Liver (tissue), 9 donors: Measurements from ENCODE around the gene TM4SF1. TPM values are rescaled to one million over a fixed set of nuclear protein-coding genes. Genes with fewer than 3 reads are reported as not detected.

Experiments used
- DNase-seq: peaks from one replicate; pipeline ENCODE4 v3.0.0-alpha.2; 2017; ENCODE audit warnings: low spot score
- H3K27ac ChIP-seq, 2 donors: one replicate each; pipeline ENCODE4 v1.7.0; 2013; ENCODE audit warnings: inconsistent platforms in 2 of 2, low read length in 2 of 2, control low read depth in 1 of 2, low read depth in 1 of 2, mild to moderate bottlenecking in 1 of 2
- H3K27me3 ChIP-seq, 4 donors: one replicate each; pipeline versions ENCODE4 v1.6.1 to v1.7.0; 2013; ENCODE audit warnings: low read length in 3 of 4, inconsistent platforms in 1 of 4, mild to moderate bottlenecking in 1 of 4, moderate library complexity in 1 of 4; ENCODE audit not compliant: control insufficient read depth in 4 of 4, insufficient read depth in 4 of 4
- H3K36me3 ChIP-seq, 4 donors: one replicate each; pipeline versions ENCODE4 v1.6.1 to v1.7.0; 2013; ENCODE audit warnings: low read length in 3 of 4, mild to moderate bottlenecking in 3 of 4, low read depth in 1 of 4, moderate library complexity in 1 of 4; ENCODE audit not compliant: control insufficient read depth in 4 of 4, insufficient read depth in 3 of 4
- H3K4me1 ChIP-seq, 4 donors: one replicate each; pipeline versions ENCODE4 v1.6.1 to v1.7.0; 2013; ENCODE audit warnings: low read length in 3 of 4, mild to moderate bottlenecking in 3 of 4, moderate library complexity in 1 of 4; ENCODE audit not compliant: control insufficient read depth in 4 of 4, insufficient read depth in 4 of 4
- H3K4me3 ChIP-seq, 3 donors: one replicate each; pipeline versions ENCODE4 v1.6.1 to v1.7.0; 2013; ENCODE audit warnings: low read length in 3 of 3, control low read depth in 1 of 3, low read depth in 1 of 3, mild to moderate bottlenecking in 1 of 3
- H3K9ac ChIP-seq, 2 donors: one replicate each; pipeline ENCODE4 v1.7.0; 2013; ENCODE audit warnings: low read length in 2 of 2, mild to moderate bottlenecking in 2 of 2, moderate library complexity in 2 of 2, control low read depth in 1 of 2, low read depth in 1 of 2
- H3K9me3 ChIP-seq, 4 donors: one replicate each; pipeline versions ENCODE4 v1.6.1 to v1.7.0; 2013; ENCODE audit warnings: low read length in 3 of 4; ENCODE audit not compliant: control insufficient read depth in 4 of 4
- CTCF ChIP-seq: fragments of 150-350 bp; IDR thresholded peaks from 2 replicates; pipeline ENCODE4 v1.5.1; 2017; ENCODE audit warnings: improper control_type of control experiment, low read depth, low read length; ENCODE audit not compliant: missing input control
- EGR1 ChIP-seq, 2 donors: IDR thresholded peaks; 2 replicates each; pipeline ENCODE4 v1.6.1; 2016 to 2018; ENCODE audit warnings: antibody characterized with exemption in 2 of 2, low read depth in 2 of 2
- FOXA1 ChIP-seq: IDR thresholded peaks from 2 replicates; pipeline ENCODE4 v1.6.1; 2016; ENCODE audit warnings: antibody characterized with exemption
- FOXA2 ChIP-seq: IDR thresholded peaks from 2 replicates; pipeline ENCODE4 v1.6.1; 2016; ENCODE audit warnings: antibody characterized with exemption
- GABPA ChIP-seq, 2 donors: IDR thresholded peaks in 1 of 2; conservative IDR thresholded peaks in 1 of 2; 2 replicates each; pipeline ENCODE4 v1.6.1; 2016; ENCODE audit warnings: antibody characterized with exemption in 2 of 2, mild to moderate bottlenecking in 1 of 2, moderate library complexity in 1 of 2
- HNF4A ChIP-seq, 2 donors: conservative IDR thresholded peaks; 2 replicates each; pipeline ENCODE4 v1.6.1; 2016; ENCODE audit warnings: antibody characterized with exemption in 2 of 2, mild to moderate bottlenecking in 2 of 2
- HNF4G ChIP-seq: IDR thresholded peaks from 2 replicates; pipeline ENCODE4 v1.6.1; 2016; ENCODE audit warnings: antibody characterized with exemption
- JUND ChIP-seq, 2 donors: IDR thresholded peaks; 2 replicates each; pipeline ENCODE4 v1.6.1; 2016; ENCODE audit warnings: antibody characterized with exemption in 2 of 2
- NR2F2 ChIP-seq: IDR thresholded peaks from 2 replicates; pipeline ENCODE4 v1.6.1; 2016; ENCODE audit warnings: antibody characterized with exemption
- RAD21 ChIP-seq, 2 donors: IDR thresholded peaks; 2 replicates each; pipeline ENCODE4 v1.6.1; 2016; ENCODE audit warnings: antibody characterized with exemption in 2 of 2, mild to moderate bottlenecking in 2 of 2
- RXRA ChIP-seq, 2 donors: IDR thresholded peaks; 2 replicates each; pipeline ENCODE4 v1.6.1; 2017 to 2018; ENCODE audit warnings: antibody characterized with exemption in 2 of 2, mild to moderate bottlenecking in 1 of 2
- SP1 ChIP-seq: IDR thresholded peaks from 2 replicates; pipeline ENCODE4 v1.6.1; 2018; ENCODE audit warnings: antibody characterized with exemption, mild to moderate bottlenecking
- TAF1 ChIP-seq: conservative IDR thresholded peaks from 2 replicates; pipeline ENCODE4 v1.6.1; 2016; ENCODE audit warnings: antibody characterized with exemption, mild to moderate bottlenecking
- ZBTB33 ChIP-seq: IDR thresholded peaks from 2 replicates; pipeline ENCODE4 v1.6.1; 2016; ENCODE audit warnings: antibody characterized with exemption
- WGBS: extraction: QIAGEN DNeasy Blood & Tissue Kit; methylation state at CpG from one replicate; pipeline ENCODE4 v1.1.7; 2013; 5-methylcytosine and 5-hydroxymethylcytosine counted together
- polyA plus RNA-seq, 2 donors: library from polyadenylated mRNA; stranded (reverse) in 1 of 2; unstranded in 1 of 2; fragments of 200-250 nt in 1 of 2; fragments of >200 nt in 1 of 2; fragmentation: Nextera tagmentation in 1 of 2; extraction: Ambion mirVana in 1 of 2; gene quantifications; one replicate each; pipeline versions ENCODE4 v1.2.1 to v1.2.3, GENCODE V29; 2013 to 2015
- total RNA-seq, 2 donors: library from RNA; depleted of rRNA; stranded (reverse); fragments of >200 nt; gene quantifications; one replicate each; pipeline ENCODE4 v1.2.3, GENCODE V29; 2014
- TF ChIP-seq, protein P1 (sequence below): IDR thresholded peaks from 2 replicates; pipeline ENCODE4 v1.6.1; 2016; ENCODE audit warnings: antibody characterized with exemption
- TF ChIP-seq, protein P2 (sequence below): IDR thresholded peaks from 2 replicates; pipeline ENCODE4 v1.6.1; 2016; ENCODE audit warnings: antibody characterized with exemption, mild to moderate bottlenecking
- donor health status: healthy.
- donor health status: healthy.
- donor health status: healthy.
- donor health status: healthy.
- donor health status: healthy.

Gene TM4SF1
- total and polyA plus RNA-seq, 4 donors, result 20.0 to 31.5 (median 25.1) TPM

DNA sequence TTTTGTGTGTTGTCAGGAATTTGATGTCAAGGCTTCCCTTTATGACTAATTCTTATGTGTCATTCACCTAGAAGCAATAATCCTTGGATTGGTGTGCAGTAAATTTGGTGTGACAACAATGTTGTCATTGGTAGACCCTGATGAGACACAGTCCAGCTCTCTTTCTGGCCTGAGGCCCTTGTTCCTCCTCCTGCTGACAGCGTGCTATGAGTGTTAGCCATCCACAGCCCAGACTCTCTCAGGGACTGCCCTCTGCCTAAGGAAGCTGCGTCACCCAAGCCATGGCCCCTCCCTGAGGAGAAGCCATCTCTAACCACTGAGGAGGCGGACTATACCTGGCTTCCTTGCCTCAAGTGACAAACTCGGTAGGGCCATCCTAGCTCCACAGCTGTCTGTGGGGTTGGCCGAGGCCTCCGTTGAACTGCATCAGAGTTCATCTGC is 13.3 kb upstream of the TM4SF1 start:
- Histone ChIP-seq H3K36me3 (no peaks in the 10 kb centered on the region), H3K27ac (no peak overlapping the region), H3K9me3 (no peaks in the 10 kb centered on the region), H3K4me3 (no peak overlapping the region), H3K27me3 (no peaks in the 10 kb centered on the region), H3K9ac (no peak overlapping the region), H3K4me1 (peaks cover 5 to 31% (median 19%) of the 10 kb centered on the region in 4 donors)
- TF ChIP-seq, protein P1, sequence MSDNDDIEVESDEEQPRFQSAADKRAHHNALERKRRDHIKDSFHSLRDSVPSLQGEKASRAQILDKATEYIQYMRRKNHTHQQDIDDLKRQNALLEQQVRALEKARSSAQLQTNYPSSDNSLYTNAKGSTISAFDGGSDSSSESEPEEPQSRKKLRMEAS, result no peak
- TF ChIP-seq SP1 (no peak), ZBTB33 (no peak), FOXA1 (no peak), FOXA2 (no peak), HNF4G (no peak), EGR1 (IDR thresholded peaks at IDR 0.05; ENCODE audit: low read depth in 2 of 2) (no peak), TAF1 (no peak), RXRA (IDR thresholded peaks at IDR 0.05) (no peak), RAD21 (IDR thresholded peaks at IDR 0.05) (no peak), HNF4A (conservative IDR thresholded peaks at IDR 0.05) (no peak)
- TF ChIP-seq, protein P2, sequence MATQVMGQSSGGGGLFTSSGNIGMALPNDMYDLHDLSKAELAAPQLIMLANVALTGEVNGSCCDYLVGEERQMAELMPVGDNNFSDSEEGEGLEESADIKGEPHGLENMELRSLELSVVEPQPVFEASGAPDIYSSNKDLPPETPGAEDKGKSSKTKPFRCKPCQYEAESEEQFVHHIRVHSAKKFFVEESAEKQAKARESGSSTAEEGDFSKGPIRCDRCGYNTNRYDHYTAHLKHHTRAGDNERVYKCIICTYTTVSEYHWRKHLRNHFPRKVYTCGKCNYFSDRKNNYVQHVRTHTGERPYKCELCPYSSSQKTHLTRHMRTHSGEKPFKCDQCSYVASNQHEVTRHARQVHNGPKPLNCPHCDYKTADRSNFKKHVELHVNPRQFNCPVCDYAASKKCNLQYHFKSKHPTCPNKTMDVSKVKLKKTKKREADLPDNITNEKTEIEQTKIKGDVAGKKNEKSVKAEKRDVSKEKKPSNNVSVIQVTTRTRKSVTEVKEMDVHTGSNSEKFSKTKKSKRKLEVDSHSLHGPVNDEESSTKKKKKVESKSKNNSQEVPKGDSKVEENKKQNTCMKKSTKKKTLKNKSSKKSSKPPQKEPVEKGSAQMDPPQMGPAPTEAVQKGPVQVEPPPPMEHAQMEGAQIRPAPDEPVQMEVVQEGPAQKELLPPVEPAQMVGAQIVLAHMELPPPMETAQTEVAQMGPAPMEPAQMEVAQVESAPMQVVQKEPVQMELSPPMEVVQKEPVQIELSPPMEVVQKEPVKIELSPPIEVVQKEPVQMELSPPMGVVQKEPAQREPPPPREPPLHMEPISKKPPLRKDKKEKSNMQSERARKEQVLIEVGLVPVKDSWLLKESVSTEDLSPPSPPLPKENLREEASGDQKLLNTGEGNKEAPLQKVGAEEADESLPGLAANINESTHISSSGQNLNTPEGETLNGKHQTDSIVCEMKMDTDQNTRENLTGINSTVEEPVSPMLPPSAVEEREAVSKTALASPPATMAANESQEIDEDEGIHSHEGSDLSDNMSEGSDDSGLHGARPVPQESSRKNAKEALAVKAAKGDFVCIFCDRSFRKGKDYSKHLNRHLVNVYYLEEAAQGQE, result no peak
- no peak for DNase-seq
- WGBS, result 96% methylated on average over 6 of the region's 6 CpGs

GRCh38 chr3:149390294-149390693 is 12.8 kb upstream of the TM4SF1 start:
- H3K27ac ChIP-seq, result no peak overlapping the region
- no peaks in the 10 kb centered on the region for H3K27me3 ChIP-seq
- H3K9ac ChIP-seq, result no peak overlapping the region
- H3K36me3 ChIP-seq, result no peaks in the 10 kb centered on the region
- no peak overlapping the region for H3K4me3 ChIP-seq
- H3K4me1 ChIP-seq, result peaks cover 5 to 29% (median 18%) of the 10 kb centered on the region in 4 donors
- no peaks in the 10 kb centered on the region for H3K9me3 ChIP-seq
- no peak for DNase-seq
- TF ChIP-seq SP1 (no peak), JUND (IDR thresholded peaks at IDR 0.05) (no peak), ZBTB33 (no peak), FOXA1 (no peak), TAF1 (no peak), GABPA (IDR thresholded peaks at IDR 0.05 in 1 of 2, conservative IDR thresholded peaks at IDR 0.05 in 1 of 2) (no peak), NR2F2 (no peak), CTCF (no peak), RAD21 (IDR thresholded peaks at IDR 0.05) (no peak), EGR1 (IDR thresholded peaks at IDR 0.05; ENCODE audit: low read depth in 2 of 2) (no peak)
- TF ChIP-seq, protein P2, result no peak
- TF ChIP-seq, protein P1, result no peak
- WGBS, result 96% methylated on average over 2 of the region's 2 CpGs
